ENCODE data around the gene CPNE2.

GRCh38 chr16:57060323-57061083, 31.9 kb upstream of the CPNE2 start:
- no peak for TF ChIP-seq ZNF274 (IDR thresholded peaks at IDR 0.05; ENCODE audit: low read depth, low read length)
- no peak for TF ChIP-seq YY1 (IDR thresholded peaks at IDR 0.05; ENCODE audit: insufficient read depth, insufficient read length)
- no peak for TF ChIP-seq SUZ12 (IDR thresholded peaks at IDR 0.05; ENCODE audit: extremely low read depth, insufficient read depth, insufficient read length)
